Dendritic cell treated with granulocyte-macrophage colony-stimulating factor and Interleukin-4, amounts not matched to agents 40 ng/mL and 50 ng/mL, for 4 days (primary cell): Measurements from ENCODE around the gene MARS1.

Experiments used
- H3K27ac Mint-ChIP-seq: one replicate; pipeline ENCODE4 v1.8.0; 2022; ENCODE audit warnings: mild to moderate bottlenecking, mixed read lengths
- H3K27me3 Mint-ChIP-seq: one replicate; pipeline ENCODE4 v1.8.0; 2022; ENCODE audit warnings: mild to moderate bottlenecking, mixed read lengths
- H3K36me3 Mint-ChIP-seq: one replicate; pipeline ENCODE4 v1.8.0; 2022; ENCODE audit warnings: low read depth, mixed read lengths
- H3K4me1 Mint-ChIP-seq: one replicate; pipeline ENCODE4 v1.8.0; 2022; ENCODE audit warnings: low read depth, mixed read lengths
- H3K4me3 Mint-ChIP-seq: one replicate; pipeline ENCODE4 v1.8.0; 2022; ENCODE audit warnings: mild to moderate bottlenecking, moderate library complexity, mixed read lengths
- H3K9me3 Mint-ChIP-seq: one replicate; pipeline ENCODE4 v1.8.0; 2022; ENCODE audit warnings: mixed read lengths
- intact Hi-C: fragments of 100-400 bp; cut with micrococcal nuclease; formaldehyde crosslinking; loops from one replicate; pipeline ENCODE4 v1.15.0; 2022

MARS1 gene

GRCh38 chr12:57472391-57472790 lies 15.5 kb upstream of the MARS1 start:
- Mint-ChIP-seq H3K27ac (no peak overlapping the region), H3K4me3 (no peak overlapping the region), H3K4me1 (peaks cover 63% of the 10 kb centered on the region), H3K27me3 (no peaks in the 10 kb centered on the region), H3K9me3 (no peaks in the 10 kb centered on the region), H3K36me3 (peaks cover 100% of the 10 kb centered on the region)
- intact Hi-C loops: no loop called here

GRCh38 chr12:57473392-57473791 lies 14.5 kb upstream of the MARS1 start:
- H3K36me3 Mint-ChIP-seq: peaks cover 95% of the 10 kb centered on the region
- H3K9me3 Mint-ChIP-seq: no peaks in the 10 kb centered on the region
- intact Hi-C loops: no loop called here
- H3K27ac Mint-ChIP-seq: no peak overlapping the region
- no peak overlapping the region for H3K4me3 Mint-ChIP-seq
- peaks cover 65% of the 10 kb centered on the region for H3K4me1 Mint-ChIP-seq
- no peaks in the 10 kb centered on the region for H3K27me3 Mint-ChIP-seq

- H3K27me3 Mint-ChIP-seq: no peaks in the 10 kb centered on the region
- H3K36me3 Mint-ChIP-seq: peaks cover 90% of the 10 kb centered on the region
- H3K4me1 Mint-ChIP-seq: peaks cover 68% of the 10 kb centered on the region
- intact Hi-C loops: no loop called here
- H3K9me3 Mint-ChIP-seq: no peaks in the 10 kb centered on the region
- no peak overlapping the region for H3K27ac Mint-ChIP-seq
- no peak overlapping the region for H3K4me3 Mint-ChIP-seq
Measured at GRCh38 chr12:57473886-57474285, 14.0 kb upstream of the MARS1 start.

DNA sequence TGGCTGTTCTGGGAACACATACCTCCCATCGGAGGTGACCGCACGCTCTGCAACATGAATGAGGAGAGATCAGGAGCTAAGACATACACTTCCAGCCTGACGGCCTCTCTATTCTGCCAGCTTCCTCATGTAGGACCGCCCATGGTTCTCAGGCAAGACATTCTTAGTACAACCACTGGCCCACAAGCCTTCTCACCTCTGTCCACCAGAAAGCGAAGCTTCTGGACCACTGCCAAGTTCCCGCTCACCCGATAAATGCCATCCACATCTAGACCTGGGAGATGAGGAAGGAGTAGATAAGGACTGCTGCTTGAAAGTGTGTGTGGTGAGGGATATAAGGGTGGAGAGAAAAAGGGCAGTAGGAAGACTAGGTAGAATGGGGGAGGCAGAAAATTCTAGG lies 13.4 kb upstream of the MARS1 start:
- H3K27me3 Mint-ChIP-seq: no peaks in the 10 kb centered on the region
- intact Hi-C loops: no loop called here
- H3K36me3 Mint-ChIP-seq: peaks cover 85% of the 10 kb centered on the region
- peaks cover 73% of the 10 kb centered on the region for H3K4me1 Mint-ChIP-seq
- H3K9me3 Mint-ChIP-seq: no peaks in the 10 kb centered on the region
- peak overlapping the region; percentile 35 for H3K27ac Mint-ChIP-seq
- peak overlapping the region; percentile 47 for H3K4me3 Mint-ChIP-seq

GRCh38 chr12:57474862-57475261 lies 13.0 kb upstream of the MARS1 start:
- peaks cover 77% of the 10 kb centered on the region for H3K4me1 Mint-ChIP-seq
- no peaks in the 10 kb centered on the region for H3K9me3 Mint-ChIP-seq
- no peaks in the 10 kb centered on the region for H3K27me3 Mint-ChIP-seq
- peaks cover 80% of the 10 kb centered on the region for H3K36me3 Mint-ChIP-seq
- intact Hi-C loops: no loop called here
- H3K4me3 Mint-ChIP-seq: peak overlapping the region; percentile 47
- H3K27ac Mint-ChIP-seq: peak overlapping the region; percentile 35

GRCh38 chr12:57475271-57476161 lies 12.4 kb upstream of the MARS1 start:
- Mint-ChIP-seq H3K36me3 (peaks cover 74% of the 10 kb centered on the region), H3K4me3 (peak overlapping the region; percentile 96), H3K9me3 (no peaks in the 10 kb centered on the region), H3K4me1 (peaks cover 84% of the 10 kb centered on the region), H3K27me3 (no peaks in the 10 kb centered on the region), H3K27ac (peak overlapping the region; percentile 97)
- intact Hi-C loops: loop anchor here (1.0 to 2.0 kb wide), 2 partner anchors 17 to 48 kb away; partner anchors contain the start of gene GLI1

- H3K27ac Mint-ChIP-seq: peak overlapping the region; percentile 97
- intact Hi-C loops: loop anchor here (1.0 to 2.0 kb wide), 2 partner anchors 18 to 47 kb away; partner anchors contain the start of gene GLI1
- H3K27me3 Mint-ChIP-seq: no peaks in the 10 kb centered on the region
- H3K4me1 Mint-ChIP-seq: peaks cover 87% of the 10 kb centered on the region
- peak overlapping the region; percentile 96 for H3K4me3 Mint-ChIP-seq
- H3K36me3 Mint-ChIP-seq: peaks cover 65% of the 10 kb centered on the region
- H3K9me3 Mint-ChIP-seq: no peaks in the 10 kb centered on the region
Measured at GRCh38 chr12:57476162-57476992, 11.5 kb upstream of the MARS1 start.

DNA sequence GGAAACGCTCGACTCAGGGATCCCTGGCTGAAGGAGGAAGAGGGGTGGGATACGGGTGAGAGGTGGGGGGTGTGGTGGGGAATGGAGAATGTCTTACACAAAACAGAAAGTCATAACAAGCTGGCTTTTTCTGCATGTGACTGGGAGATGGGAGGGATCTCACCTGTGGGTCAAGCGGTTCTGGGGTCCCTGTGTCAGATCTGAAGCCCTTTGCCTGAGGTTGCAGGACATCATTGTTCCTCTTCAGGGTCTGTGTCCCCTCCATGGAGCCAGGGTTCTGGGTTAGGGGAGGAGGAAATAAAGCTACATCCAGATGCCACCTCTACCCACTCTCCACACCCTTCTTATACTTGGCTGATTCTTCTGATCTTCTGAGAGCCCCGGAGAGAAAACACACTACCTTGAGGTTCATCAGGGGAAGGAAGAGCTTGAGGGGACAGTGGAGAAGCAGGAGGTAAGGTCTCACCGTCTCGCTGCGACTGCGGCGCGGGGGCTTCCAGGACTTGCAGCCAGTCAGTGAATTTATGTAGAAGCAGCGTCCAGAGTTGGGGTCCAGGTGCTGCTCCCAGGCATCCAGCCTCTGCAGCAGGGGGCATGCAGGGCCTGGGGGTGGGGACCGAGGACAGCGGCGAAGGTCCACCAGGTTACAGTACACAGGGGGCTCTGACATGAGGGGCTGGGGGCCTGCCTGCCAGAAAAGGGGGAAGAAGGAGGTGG lies 10.7 kb upstream of the MARS1 start:
- Mint-ChIP-seq H3K27me3 (no peaks in the 10 kb centered on the region), H3K36me3 (peaks cover 57% of the 10 kb centered on the region), H3K4me3 (peak overlapping the region; percentile 96), H3K4me1 (peaks cover 84% of the 10 kb centered on the region), H3K9me3 (no peaks in the 10 kb centered on the region), H3K27ac (peak overlapping the region; percentile 97)
- intact Hi-C loops: loop anchor here (1.0 to 2.0 kb wide), 2 partner anchors 18 to 46 kb away; partner anchors contain the start of gene GLI1

- Mint-ChIP-seq H3K4me1 (peaks cover 82% of the 10 kb centered on the region), H3K9me3 (no peaks in the 10 kb centered on the region), H3K27me3 (no peaks in the 10 kb centered on the region), H3K36me3 (peaks cover 49% of the 10 kb centered on the region), H3K4me3 (peak overlapping the region; percentile 96), H3K27ac (peak overlapping the region; percentile 97)
- intact Hi-C loops: loop anchor here (1.0 to 2.0 kb wide), 2 partner anchors 9 to 19 kb away; partner anchors contain the start of gene GLI1
Measured at GRCh38 chr12:57477710-57478681, 9.9 kb upstream of the MARS1 start.

GRCh38 chr12:57479043-57479375 lies 8.9 kb upstream of the MARS1 start:
- intact Hi-C loops: no loop called here
- Mint-ChIP-seq H3K4me3 (peak overlapping the region; percentile 96), H3K27me3 (no peaks in the 10 kb centered on the region), H3K4me1 (peaks cover 79% of the 10 kb centered on the region), H3K36me3 (peaks cover 39% of the 10 kb centered on the region), H3K9me3 (no peaks in the 10 kb centered on the region), H3K27ac (peak overlapping the region; percentile 97)

GRCh38 chr12:57479376-57480115 lies 8.3 kb upstream of the MARS1 start, which contains the start of gene ARHGAP9:
Gene ARHGAP9 (minus strand): TSS chr12:57479866. CDS start chr12:57479406, 460 bp downstream.
- Mint-ChIP-seq H3K9me3 (no peaks in the 10 kb centered on the region), H3K27ac (peak within 1 kb of the TSS; percentile 97), H3K36me3 (peaks cover 33% of the 10 kb centered on the region), H3K4me1 (peaks cover 74% of the 10 kb centered on the region), H3K27me3 (no peaks in the 10 kb centered on the region), H3K4me3 (peak within 1 kb of the TSS; percentile 96)
- intact Hi-C loops: no loop called here

DNA sequence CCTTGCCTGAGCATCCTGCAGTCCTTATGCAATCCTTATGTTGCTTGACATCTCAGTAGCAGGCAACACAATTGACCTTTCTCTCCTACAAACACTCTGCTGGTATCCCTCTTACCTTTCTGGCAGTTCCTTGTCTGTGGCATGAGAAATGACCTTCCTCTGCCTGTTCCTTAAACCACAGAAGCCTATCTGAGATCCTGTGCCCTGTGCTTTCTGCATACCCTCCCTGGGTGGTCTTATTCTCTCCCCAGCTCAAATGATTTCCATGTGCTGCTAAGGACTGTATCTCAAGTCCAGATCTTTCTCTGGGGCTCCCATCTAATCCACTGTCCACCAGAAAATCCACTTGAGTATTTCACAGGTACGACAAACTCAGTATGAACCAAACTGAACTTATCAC lies 6.2 kb upstream of the MARS1 start:
- intact Hi-C loops: no loop called here
- Mint-ChIP-seq H3K9me3 (no peaks in the 10 kb centered on the region), H3K4me3 (no peak overlapping the region), H3K27ac (peak overlapping the region; percentile 6), H3K4me1 (peaks cover 54% of the 10 kb centered on the region), H3K27me3 (no peaks in the 10 kb centered on the region), H3K36me3 (peaks cover 12% of the 10 kb centered on the region)
